Measurements from ENCODE around the gene MTA3.

- TF ChIP-seq CTCF (IDR thresholded peaks at IDR 0.05) (no peak), POLR2A (IDR thresholded peaks at IDR 0.05) (no peak), POLR2AphosphoS5 (IDR thresholded peaks at IDR 0.05) (no peak), EP300 (IDR thresholded peaks at IDR 0.05; ENCODE audit: low read depth) (no peak)
Observed at GRCh38 chr2:42789751-42790150, 221.3 kb downstream of the MTA3 start.

Data from transverse colon (tissue), 4 donors.